ENCODE data around the gene STEAP3.

Gene STEAP3

GRCh38 chr2:119180892-119181291 is 42.7 kb upstream of the STEAP3 start:
- H3K9me3 ChIP-seq (ENCODE audit: control insufficient read depth, low read length): no peaks in the 10 kb centered on the region

GRCh38 chr2:119181391-119181790 is 42.2 kb upstream of the STEAP3 start:
- Histone ChIP-seq H3K27ac (ENCODE audit: insufficient read depth, low read length, poor library complexity, severe bottlenecking) (no peak overlapping the region), H3K36me3 (ENCODE audit: control insufficient read depth, insufficient read depth, low read length) (no peaks in the 10 kb centered on the region), H3K4me1 (ENCODE audit: control insufficient read depth, insufficient read depth, low read length, poor library complexity, severe bottlenecking) (no peaks in the 10 kb centered on the region), H3K4me3 (ENCODE audit: insufficient read depth, low read depth, low read length, poor library complexity, severe bottlenecking) (no peak overlapping the region), H3K9me3 (ENCODE audit: control insufficient read depth, low read length) (no peaks in the 10 kb centered on the region), H3K27me3 (replicated peaks; ENCODE audit: control insufficient read depth, insufficient read depth, low read length, poor library complexity, severe bottlenecking) (no peaks in the 10 kb centered on the region)
- no peak for DNase-seq

More at GRCh38 chr2:119180892-119181291, 42.7 kb upstream of the STEAP3 start:
- no peak for DNase-seq
- Histone ChIP-seq H3K27ac (ENCODE audit: insufficient read depth, low read length, poor library complexity, severe bottlenecking) (no peak overlapping the region), H3K4me3 (ENCODE audit: insufficient read depth, low read depth, low read length, poor library complexity, severe bottlenecking) (no peak overlapping the region), H3K4me1 (ENCODE audit: control insufficient read depth, insufficient read depth, low read length, poor library complexity, severe bottlenecking) (no peaks in the 10 kb centered on the region), H3K36me3 (ENCODE audit: control insufficient read depth, insufficient read depth, low read length) (no peaks in the 10 kb centered on the region), H3K27me3 (replicated peaks; ENCODE audit: control insufficient read depth, insufficient read depth, low read length, poor library complexity, severe bottlenecking) (no peaks in the 10 kb centered on the region)

- no peaks in the 10 kb centered on the region for H3K36me3 ChIP-seq (ENCODE audit: control insufficient read depth, insufficient read depth, low read length)
- no peaks in the 10 kb centered on the region for H3K27me3 ChIP-seq (replicated peaks; ENCODE audit: control insufficient read depth, insufficient read depth, low read length, poor library complexity, severe bottlenecking)
- no peaks in the 10 kb centered on the region for H3K4me1 ChIP-seq (ENCODE audit: control insufficient read depth, insufficient read depth, low read length, poor library complexity, severe bottlenecking)
- no peak overlapping the region for H3K27ac ChIP-seq (ENCODE audit: insufficient read depth, low read length, poor library complexity, severe bottlenecking)
- no peak overlapping the region for H3K4me3 ChIP-seq (ENCODE audit: insufficient read depth, low read depth, low read length, poor library complexity, severe bottlenecking)
- no peaks in the 10 kb centered on the region for H3K9me3 ChIP-seq (ENCODE audit: control insufficient read depth, low read length)
- no peak for DNase-seq
Observed at GRCh38 chr2:119181791-119182445, 41.7 kb upstream of the STEAP3 start.

- Histone ChIP-seq H3K27me3 (replicated peaks; ENCODE audit: control insufficient read depth, insufficient read depth, low read length, poor library complexity, severe bottlenecking) (no peaks in the 10 kb centered on the region), H3K4me3 (ENCODE audit: insufficient read depth, low read depth, low read length, poor library complexity, severe bottlenecking) (no peak overlapping the region), H3K36me3 (ENCODE audit: control insufficient read depth, insufficient read depth, low read length) (no peaks in the 10 kb centered on the region), H3K4me1 (ENCODE audit: control insufficient read depth, insufficient read depth, low read length, poor library complexity, severe bottlenecking) (no peaks in the 10 kb centered on the region), H3K9me3 (ENCODE audit: control insufficient read depth, low read length) (no peaks in the 10 kb centered on the region), H3K27ac (ENCODE audit: insufficient read depth, low read length, poor library complexity, severe bottlenecking) (no peak overlapping the region)
- DNase-seq: no peak
Observed at GRCh38 chr2:119184512-119184911, 39.1 kb upstream of the STEAP3 start.

GRCh38 chr2:119190321-119191111 is 33.1 kb upstream of the STEAP3 start:
- Histone ChIP-seq H3K27ac (ENCODE audit: insufficient read depth, low read length, poor library complexity, severe bottlenecking) (no peak overlapping the region), H3K4me3 (ENCODE audit: insufficient read depth, low read depth, low read length, poor library complexity, severe bottlenecking) (no peak overlapping the region), H3K27me3 (replicated peaks; ENCODE audit: control insufficient read depth, insufficient read depth, low read length, poor library complexity, severe bottlenecking) (no peaks in the 10 kb centered on the region), H3K36me3 (ENCODE audit: control insufficient read depth, insufficient read depth, low read length) (no peaks in the 10 kb centered on the region), H3K4me1 (ENCODE audit: control insufficient read depth, insufficient read depth, low read length, poor library complexity, severe bottlenecking) (no peaks in the 10 kb centered on the region), H3K9me3 (ENCODE audit: control insufficient read depth, low read length) (no peaks in the 10 kb centered on the region)
- no peak for DNase-seq

GRCh38 chr2:119192893-119193292 is 30.7 kb upstream of the STEAP3 start:
- DNase-seq: no peak
- H3K4me1 ChIP-seq (ENCODE audit: control insufficient read depth, insufficient read depth, low read length, poor library complexity, severe bottlenecking): no peaks in the 10 kb centered on the region
- no peaks in the 10 kb centered on the region for H3K27me3 ChIP-seq (replicated peaks; ENCODE audit: control insufficient read depth, insufficient read depth, low read length, poor library complexity, severe bottlenecking)
- no peaks in the 10 kb centered on the region for H3K9me3 ChIP-seq (ENCODE audit: control insufficient read depth, low read length)
- H3K4me3 ChIP-seq (ENCODE audit: insufficient read depth, low read depth, low read length, poor library complexity, severe bottlenecking): no peak overlapping the region
- no peak overlapping the region for H3K27ac ChIP-seq (ENCODE audit: insufficient read depth, low read length, poor library complexity, severe bottlenecking)
- no peaks in the 10 kb centered on the region for H3K36me3 ChIP-seq (ENCODE audit: control insufficient read depth, insufficient read depth, low read length)

GRCh38 chr2:119195001-119195400 is 28.6 kb upstream of the STEAP3 start:
- no peaks in the 10 kb centered on the region for H3K36me3 ChIP-seq (ENCODE audit: control insufficient read depth, insufficient read depth, low read length)
- DNase-seq: no peak
- no peaks in the 10 kb centered on the region for H3K9me3 ChIP-seq (ENCODE audit: control insufficient read depth, low read length)
- H3K27me3 ChIP-seq (replicated peaks; ENCODE audit: control insufficient read depth, insufficient read depth, low read length, poor library complexity, severe bottlenecking): no peaks in the 10 kb centered on the region
- H3K4me3 ChIP-seq (ENCODE audit: insufficient read depth, low read depth, low read length, poor library complexity, severe bottlenecking): no peak overlapping the region
- H3K27ac ChIP-seq (ENCODE audit: insufficient read depth, low read length, poor library complexity, severe bottlenecking): no peak overlapping the region
- no peaks in the 10 kb centered on the region for H3K4me1 ChIP-seq (ENCODE audit: control insufficient read depth, insufficient read depth, low read length, poor library complexity, severe bottlenecking)

- H3K27ac ChIP-seq (ENCODE audit: insufficient read depth, low read length, poor library complexity, severe bottlenecking): no peak overlapping the region
- H3K27me3 ChIP-seq (replicated peaks; ENCODE audit: control insufficient read depth, insufficient read depth, low read length, poor library complexity, severe bottlenecking): no peaks in the 10 kb centered on the region
- no peaks in the 10 kb centered on the region for H3K36me3 ChIP-seq (ENCODE audit: control insufficient read depth, insufficient read depth, low read length)
Observed at GRCh38 chr2:119195887-119196286, 27.7 kb upstream of the STEAP3 start.

GRCh38 chr2:119196301-119197125 is 27.1 kb upstream of the STEAP3 start:
- Histone ChIP-seq H3K9me3 (ENCODE audit: control insufficient read depth, low read length) (no peaks in the 10 kb centered on the region), H3K27me3 (replicated peaks; ENCODE audit: control insufficient read depth, insufficient read depth, low read length, poor library complexity, severe bottlenecking) (no peaks in the 10 kb centered on the region), H3K36me3 (ENCODE audit: control insufficient read depth, insufficient read depth, low read length) (no peaks in the 10 kb centered on the region), H3K4me1 (ENCODE audit: control insufficient read depth, insufficient read depth, low read length, poor library complexity, severe bottlenecking) (no peaks in the 10 kb centered on the region), H3K27ac (ENCODE audit: insufficient read depth, low read length, poor library complexity, severe bottlenecking) (no peak overlapping the region), H3K4me3 (ENCODE audit: insufficient read depth, low read depth, low read length, poor library complexity, severe bottlenecking) (no peak overlapping the region)
- DNase-seq: no peak

More at GRCh38 chr2:119195887-119196286, 27.7 kb upstream of the STEAP3 start:
- Histone ChIP-seq H3K9me3 (ENCODE audit: control insufficient read depth, low read length) (no peaks in the 10 kb centered on the region), H3K4me3 (ENCODE audit: insufficient read depth, low read depth, low read length, poor library complexity, severe bottlenecking) (no peak overlapping the region), H3K4me1 (ENCODE audit: control insufficient read depth, insufficient read depth, low read length, poor library complexity, severe bottlenecking) (no peaks in the 10 kb centered on the region)
- DNase-seq: no peak

GRCh38 chr2:119197126-119197405 is 26.6 kb upstream of the STEAP3 start:
- DNase-seq: no peak
- Histone ChIP-seq H3K4me3 (ENCODE audit: insufficient read depth, low read depth, low read length, poor library complexity, severe bottlenecking) (no peak overlapping the region), H3K36me3 (ENCODE audit: control insufficient read depth, insufficient read depth, low read length) (no peaks in the 10 kb centered on the region), H3K27ac (ENCODE audit: insufficient read depth, low read length, poor library complexity, severe bottlenecking) (no peak overlapping the region), H3K4me1 (ENCODE audit: control insufficient read depth, insufficient read depth, low read length, poor library complexity, severe bottlenecking) (no peaks in the 10 kb centered on the region), H3K9me3 (ENCODE audit: control insufficient read depth, low read length) (no peaks in the 10 kb centered on the region), H3K27me3 (replicated peaks; ENCODE audit: control insufficient read depth, insufficient read depth, low read length, poor library complexity, severe bottlenecking) (no peaks in the 10 kb centered on the region)

Measured in effector memory CD4-positive, alpha-beta T cell (primary cell).